CD4-positive, alpha-beta T cell treated with Interleukin-15 for 1 hour (primary cell): ENCODE results near the gene CYP26A1.

Experiments
- DNase-seq: peaks from one replicate; pipeline ENCODE4 v3.0.0-alpha.2; 2020

The CYP26A1 gene, protein sequence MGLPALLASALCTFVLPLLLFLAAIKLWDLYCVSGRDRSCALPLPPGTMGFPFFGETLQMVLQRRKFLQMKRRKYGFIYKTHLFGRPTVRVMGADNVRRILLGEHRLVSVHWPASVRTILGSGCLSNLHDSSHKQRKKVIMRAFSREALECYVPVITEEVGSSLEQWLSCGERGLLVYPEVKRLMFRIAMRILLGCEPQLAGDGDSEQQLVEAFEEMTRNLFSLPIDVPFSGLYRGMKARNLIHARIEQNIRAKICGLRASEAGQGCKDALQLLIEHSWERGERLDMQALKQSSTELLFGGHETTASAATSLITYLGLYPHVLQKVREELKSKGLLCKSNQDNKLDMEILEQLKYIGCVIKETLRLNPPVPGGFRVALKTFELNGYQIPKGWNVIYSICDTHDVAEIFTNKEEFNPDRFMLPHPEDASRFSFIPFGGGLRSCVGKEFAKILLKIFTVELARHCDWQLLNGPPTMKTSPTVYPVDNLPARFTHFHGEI

DNA sequence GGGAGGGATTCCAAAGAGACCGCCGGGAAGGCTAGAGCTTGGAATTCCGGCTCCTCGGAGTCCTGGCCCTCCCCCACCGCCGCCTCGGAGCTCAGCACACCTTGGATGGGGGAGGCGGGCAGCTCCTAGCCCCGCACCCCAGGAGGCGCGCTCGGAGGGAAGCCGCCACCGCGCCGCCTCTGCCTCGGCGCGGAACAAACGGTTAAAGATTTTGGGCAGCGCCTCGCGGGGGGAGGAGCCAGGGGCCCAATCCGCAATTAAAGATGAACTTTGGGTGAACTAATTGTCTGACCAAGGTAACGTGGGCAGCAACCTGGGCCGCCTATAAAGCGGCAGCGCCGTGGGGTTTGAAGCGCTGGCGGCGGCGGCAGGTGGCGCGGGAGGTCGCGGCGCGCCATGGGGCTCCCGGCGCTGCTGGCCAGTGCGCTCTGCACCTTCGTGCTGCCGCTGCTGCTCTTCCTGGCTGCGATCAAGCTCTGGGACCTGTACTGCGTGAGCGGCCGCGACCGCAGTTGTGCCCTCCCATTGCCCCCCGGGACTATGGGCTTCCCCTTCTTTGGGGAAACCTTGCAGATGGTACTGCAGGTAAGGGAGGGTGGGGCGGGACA, at the start of gene CYP26A1:
Gene CYP26A1, plus strand, starts transcription at position 355 of the 608 bp plus-strand sequence. Its CDS starts 42 bp downstream, at position 397.
- no peak for DNase-seq

DNA sequence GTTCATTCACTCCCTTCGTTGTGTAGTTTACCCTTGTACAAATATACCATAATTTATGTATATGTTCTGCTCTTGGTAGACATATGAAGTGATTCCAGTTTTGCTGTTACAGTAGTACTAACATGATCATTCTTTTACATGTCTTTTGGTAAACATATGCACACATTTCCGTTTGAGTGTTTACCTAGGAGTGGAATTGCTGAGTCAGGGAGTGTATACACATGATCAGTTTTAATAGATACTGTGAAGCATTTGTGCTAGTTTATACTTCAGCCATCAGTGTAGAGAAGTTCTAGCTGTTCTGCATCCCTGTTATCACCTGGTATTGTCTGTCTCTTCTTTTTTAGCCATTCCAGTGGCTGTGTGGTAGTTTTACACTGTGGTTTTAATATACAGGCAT, 47.6 kb upstream of the CYP26A1 start:
- DNase-seq, result no peak

DNA sequence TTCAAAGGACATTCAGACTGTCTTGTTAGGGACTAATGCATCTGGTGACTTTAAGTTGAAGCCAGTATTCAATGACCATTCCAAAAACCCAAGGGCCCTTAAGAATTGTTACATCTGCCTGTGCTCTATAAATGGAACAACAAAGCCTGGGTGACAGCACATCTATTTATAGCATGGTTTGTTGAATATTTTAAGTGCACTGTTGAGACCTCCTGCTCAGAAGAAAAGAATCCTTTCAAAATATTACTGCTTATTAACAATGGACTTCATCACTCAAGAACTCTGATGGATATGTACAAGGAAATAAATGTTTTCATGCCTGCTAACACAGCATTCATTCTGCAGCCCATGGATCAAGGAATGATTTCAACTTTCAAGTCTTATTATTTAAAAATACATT, 46.2 kb upstream of the CYP26A1 start:
- DNase-seq, result no peak

DNA sequence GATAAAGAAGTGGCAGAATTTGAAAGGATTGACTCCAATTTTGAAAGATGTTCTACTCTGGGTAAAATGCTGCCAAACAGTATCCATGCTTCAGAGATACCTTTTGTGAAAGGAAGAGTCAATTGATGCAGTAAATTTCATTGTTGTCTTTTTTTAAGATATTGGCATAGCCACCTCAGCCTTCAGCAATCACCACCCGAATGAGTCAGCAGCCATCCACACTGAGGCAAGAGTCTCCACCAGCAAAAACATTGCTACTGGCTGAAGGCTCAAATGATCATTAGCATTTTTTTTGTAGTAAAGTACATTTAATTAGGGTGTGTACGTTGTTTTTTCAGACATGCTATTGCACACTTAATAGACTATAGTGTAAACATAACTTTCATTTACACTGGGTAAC, 44.8 kb upstream of the CYP26A1 start:
- no peak for DNase-seq

DNA sequence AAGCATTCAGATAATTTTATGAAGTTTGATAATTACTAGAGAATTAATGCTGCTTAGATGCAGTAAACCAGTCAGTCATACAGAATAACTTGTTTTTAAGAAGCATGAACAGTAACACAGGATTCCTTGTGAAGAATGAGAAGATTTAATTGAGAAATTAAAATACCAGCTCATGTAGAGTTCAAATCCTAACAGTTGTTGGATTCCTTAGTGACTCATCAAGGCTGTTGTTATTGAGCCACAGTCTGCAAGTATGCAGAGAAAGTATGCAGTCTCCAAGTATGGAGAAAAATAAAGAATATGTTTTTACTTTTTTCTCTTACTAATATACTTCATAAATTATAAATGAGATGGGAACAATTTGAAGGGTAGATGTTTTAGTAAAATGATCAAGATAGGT, 43.3 kb upstream of the CYP26A1 start:
- DNase-seq, result no peak

DNA sequence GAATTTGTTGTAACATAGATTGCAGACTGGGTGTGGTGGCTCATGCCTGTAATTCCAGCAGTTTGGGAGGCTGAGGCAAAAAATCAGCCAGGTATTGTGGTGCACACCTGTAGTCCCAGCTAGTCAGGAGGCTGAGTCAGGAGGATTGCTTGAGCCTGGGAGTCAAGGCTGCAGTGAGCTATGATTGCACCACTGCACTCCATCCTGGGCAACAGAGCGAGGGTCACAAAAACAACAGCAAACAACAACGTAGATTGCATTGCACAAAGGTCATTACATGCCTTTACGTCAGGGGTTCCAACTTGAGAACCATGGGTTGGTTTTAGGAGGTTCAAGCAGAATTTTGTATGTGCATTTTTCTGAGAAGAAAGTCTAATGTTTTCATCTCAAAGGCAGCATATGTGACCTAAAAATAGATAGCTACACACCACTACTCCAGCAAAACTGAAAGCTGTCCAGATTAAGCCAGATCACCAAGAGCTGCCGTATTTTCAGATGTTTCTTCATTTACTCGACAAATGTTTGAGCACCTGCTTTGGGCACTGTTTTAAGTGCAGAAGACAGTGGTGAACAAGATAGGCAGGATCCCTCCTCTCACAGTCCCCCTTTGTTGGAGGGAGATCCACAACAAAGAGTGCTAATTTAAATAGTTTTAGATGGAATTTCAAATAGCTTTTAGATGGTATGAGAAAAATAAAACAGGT, 41.4 kb upstream of the CYP26A1 start:
- DNase-seq, result no peak

DNA sequence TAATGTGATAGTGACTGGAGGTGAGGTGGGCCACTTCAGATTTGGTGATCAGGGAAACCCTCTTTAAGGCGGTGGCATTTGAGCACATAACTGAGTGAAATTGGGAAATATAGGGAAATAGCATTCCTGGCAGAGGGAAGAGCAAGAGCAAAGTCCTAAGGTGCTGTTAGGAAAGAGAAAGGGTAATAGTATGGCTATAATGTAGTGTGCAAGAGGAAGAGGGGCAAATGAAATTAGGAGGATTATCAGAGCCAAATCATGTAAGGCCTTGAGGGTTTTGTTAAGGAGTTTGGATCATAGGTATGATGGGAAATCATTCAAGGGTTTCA, 40.9 kb upstream of the CYP26A1 start:
- DNase-seq, result no peak

DNA sequence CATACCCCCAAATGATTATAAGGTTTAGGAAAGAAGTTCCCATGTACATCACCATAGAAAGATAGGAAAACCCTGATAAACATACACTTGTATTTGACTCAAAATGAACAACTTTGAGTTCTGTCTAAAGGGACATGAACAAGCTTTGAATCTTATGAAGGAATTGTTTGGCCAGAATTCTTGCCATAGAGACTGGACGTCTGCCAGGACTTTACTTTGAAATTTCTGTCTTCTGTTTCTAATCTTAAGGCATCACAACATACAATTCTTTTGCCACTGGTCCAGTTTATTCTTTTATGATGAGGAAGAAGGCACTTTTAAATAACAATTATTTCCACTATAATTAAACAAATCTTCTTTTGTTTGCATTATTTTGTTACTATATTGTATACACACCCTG, 39.3 kb upstream of the CYP26A1 start:
- no peak for DNase-seq

DNA sequence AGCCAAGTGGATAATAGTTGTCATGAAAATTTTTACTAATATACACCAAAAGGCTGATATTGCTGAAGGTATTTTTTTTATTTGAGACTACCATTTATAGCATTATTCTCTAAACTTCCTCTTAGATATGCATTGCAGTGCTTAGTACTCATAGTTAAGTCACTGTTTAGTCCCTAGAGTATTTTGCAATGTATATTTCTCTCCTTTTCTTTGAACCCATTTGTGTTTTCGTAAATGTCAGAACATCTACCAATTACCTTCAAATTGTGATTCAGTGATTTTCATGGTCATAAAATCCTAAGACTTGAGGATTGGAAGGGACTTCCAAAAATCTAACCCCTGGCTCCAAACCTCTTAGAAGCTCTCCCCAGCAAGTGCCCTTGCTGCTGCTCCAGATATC, 34.6 kb upstream of the CYP26A1 start:
- no peak for DNase-seq

DNA sequence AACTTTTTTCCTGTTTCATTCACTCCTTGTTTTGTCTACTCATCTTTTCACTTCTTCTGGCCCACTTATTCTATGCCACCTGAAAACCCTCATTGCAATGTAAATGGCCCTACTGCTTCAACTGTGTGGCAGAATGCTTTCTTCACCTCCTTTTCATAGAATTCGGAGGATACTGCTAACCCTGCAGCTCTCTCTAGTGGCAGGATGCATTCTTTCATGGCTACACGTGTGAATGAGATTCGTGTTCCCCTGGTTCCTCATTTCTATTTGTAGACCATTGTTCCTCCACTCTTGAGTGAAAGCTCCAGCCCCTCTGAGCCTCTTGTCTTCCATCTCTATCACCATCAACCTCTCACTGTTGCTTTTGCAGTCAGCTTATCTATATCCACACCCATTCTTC, 34.0 kb upstream of the CYP26A1 start:
- DNase-seq, result no peak

DNA sequence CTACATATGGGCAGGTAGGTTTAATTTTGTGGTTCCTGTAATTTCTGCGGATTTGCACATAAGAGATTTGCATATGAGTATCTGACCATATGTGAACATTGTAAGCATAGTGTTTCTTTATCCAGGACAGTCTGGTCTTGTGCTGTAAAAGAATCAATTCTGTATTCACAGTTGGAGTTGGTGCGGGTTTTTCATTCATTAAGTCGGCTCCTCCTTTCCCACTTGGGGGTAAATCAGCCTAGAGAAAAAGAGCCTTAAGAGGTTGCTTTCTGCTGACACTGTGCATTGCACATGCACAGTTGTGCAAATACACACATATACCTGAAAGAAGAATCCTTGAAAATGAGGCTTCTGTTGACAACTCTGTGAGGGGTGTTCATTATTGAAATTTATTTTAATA, 19.2 kb upstream of the CYP26A1 start:
- DNase-seq, result no peak

DNA sequence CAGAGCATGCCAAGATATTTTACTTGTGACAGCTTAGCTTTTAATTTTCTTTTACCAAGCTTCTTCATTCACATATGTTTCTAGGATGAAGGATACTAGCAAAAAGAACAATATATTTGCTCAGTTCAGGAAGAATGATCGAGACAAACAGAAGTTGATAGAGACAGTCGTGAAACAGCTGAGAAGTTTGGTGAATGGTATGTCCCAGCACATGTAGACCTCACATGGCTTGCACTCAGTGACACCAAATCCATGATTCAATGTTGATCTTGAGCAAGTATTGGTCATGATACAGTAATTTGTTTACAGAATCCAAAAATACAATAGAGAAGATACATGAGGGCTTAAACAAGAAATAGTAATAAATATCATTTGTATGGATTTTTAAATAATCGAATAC, 15.6 kb upstream of the CYP26A1 start:
- no peak for DNase-seq

DNA sequence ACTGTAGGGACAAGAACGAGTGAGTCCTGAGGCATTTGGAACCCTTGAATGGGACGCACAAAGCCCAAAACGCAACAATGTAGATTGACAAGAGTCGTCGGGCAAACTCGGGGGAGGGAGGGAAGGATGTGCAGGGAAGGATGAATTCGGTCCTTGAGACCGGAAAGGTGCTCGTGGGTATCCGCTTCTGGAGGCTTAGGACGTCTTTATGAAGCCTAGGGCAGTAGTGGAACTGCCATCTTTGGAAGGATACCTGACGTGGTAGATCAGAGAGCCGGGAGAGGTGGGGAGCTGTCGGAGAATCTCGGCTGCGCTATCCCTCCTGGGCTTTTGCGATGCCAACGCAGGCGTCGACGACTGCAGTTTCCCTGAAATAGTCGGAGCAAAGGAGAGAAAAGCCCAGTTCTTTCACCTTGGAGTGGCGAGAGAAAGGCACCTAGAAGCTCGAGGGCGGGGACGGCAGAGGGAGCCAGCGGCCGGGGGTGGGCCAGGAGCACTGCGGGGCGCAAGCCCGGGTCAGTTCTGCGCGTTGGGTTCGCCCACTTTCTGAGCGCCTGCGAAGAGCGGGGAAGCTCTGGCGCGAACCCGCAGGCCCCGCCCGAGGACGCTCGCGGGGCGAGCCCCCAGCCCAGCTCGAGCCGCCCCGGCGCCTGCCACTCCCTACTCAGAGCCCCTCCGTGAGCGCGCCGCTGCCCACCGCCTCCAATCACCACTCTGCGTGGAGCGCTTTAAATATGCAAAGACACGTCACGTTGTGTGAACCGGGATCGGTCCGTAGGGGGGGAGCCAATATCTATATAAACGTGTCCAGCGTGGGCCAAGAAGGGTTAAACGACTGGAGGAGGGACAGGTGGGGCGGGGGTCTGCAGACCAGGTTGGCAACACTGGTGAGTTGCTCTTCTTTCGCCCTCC, 13.5 kb upstream of the CYP26A1 start, which contains the start of gene CYP26C1:
Gene CYP26C1, plus strand, starts transcription at position 824 of the 912 bp plus-strand sequence. CDS start 466 bp downstream, outside the sequence.
- DNase-seq, result no peak

DNA sequence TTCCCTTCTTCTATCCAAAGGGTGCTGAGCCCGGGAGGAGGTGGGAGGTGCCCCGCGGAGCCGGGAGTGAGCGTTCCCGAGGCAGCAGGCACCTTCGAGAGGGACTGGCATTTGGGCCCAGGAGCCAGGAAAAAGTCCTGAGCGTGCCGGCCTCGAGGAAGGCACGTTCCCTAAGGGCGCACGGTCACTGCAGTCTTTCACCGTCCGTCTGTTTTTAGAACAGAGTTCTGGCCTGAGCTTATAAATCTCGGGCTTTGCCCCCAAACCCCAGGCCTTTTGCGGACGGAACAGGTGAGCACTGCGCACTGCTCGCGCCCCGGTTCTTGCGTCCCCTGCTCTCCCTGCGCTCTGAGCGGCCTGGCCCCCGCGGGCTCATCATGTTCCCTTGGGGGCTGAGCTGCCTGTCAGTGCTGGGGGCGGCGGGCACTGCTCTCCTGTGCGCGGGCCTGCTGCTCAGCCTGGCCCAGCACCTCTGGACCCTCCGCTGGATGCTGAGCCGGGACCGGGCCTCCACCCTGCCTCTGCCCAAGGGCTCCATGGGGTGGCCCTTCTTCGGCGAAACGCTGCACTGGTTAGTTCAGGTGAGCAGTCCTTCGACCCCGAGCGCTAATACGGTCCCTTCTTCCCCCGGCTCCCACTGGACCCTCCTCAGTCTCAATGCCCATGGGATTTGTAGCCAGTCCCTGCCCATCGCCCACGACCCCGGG, 12.7 kb upstream of the CYP26A1 start:
- DNase-seq, result no peak

DNA sequence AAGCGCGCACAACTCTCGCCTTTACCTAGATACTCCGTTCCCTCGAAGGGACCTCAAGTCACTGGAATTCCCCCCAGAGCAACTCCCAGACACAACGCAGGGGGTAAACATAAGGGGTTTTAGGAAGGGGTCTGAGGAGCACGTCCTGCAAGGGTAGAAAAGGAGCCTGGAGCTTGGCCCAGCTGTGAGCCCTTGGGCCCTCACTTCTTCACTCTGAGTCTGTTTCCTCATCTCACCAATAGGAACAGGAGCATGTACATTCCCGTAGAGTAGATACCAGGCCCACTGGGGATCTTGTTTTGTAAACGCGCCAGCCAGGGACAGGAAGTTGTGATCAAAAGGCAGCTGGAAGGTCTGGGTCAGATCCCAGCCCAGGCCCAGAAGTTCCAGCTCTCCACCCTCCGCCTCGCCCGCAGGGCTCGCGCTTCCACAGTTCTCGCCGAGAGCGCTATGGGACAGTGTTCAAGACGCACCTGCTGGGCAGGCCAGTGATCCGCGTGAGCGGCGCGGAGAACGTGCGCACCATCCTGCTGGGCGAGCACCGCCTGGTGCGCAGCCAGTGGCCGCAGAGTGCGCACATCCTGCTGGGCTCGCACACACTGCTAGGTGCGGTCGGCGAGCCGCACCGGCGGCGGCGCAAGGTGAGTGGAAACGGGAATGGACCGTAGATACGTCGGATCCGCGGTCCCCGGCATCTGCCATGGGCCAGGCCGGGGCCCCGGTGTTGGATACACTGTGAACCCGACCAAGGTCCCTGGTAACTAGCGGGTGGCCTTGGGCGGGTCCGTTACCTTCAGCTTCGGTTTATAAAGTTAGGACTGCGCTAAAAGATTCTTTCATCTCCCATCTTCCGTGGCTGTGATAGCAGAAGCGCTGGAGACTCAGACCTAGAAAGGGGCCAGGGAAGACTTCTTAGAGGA, 11.8 kb upstream of the CYP26A1 start:
- no peak for DNase-seq

DNA sequence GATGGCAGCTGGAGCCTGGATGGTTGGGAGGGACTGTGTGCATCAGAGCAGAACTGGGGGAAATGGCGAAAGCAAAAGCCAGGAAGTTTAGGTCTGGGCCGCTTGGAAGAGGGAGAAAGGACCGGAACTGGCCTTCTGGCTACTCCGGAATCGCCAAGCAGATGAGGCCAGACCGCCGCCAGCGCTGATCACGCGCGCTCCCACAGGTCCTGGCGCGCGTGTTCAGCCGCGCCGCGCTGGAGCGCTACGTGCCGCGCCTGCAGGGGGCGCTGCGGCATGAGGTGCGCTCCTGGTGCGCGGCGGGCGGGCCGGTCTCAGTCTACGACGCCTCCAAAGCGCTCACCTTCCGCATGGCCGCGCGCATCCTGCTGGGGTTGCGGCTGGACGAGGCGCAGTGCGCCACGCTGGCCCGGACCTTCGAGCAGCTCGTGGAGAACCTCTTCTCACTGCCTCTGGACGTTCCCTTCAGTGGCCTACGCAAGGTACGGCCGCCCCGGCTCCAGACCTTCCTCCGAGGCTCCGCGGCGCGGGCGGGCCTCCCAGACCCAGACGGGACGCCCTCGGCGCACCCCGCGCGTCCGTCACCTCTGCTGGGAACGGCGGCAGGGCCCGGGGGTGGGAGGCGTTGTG, 11.1 kb upstream of the CYP26A1 start:
- DNase-seq, result no peak

DNA sequence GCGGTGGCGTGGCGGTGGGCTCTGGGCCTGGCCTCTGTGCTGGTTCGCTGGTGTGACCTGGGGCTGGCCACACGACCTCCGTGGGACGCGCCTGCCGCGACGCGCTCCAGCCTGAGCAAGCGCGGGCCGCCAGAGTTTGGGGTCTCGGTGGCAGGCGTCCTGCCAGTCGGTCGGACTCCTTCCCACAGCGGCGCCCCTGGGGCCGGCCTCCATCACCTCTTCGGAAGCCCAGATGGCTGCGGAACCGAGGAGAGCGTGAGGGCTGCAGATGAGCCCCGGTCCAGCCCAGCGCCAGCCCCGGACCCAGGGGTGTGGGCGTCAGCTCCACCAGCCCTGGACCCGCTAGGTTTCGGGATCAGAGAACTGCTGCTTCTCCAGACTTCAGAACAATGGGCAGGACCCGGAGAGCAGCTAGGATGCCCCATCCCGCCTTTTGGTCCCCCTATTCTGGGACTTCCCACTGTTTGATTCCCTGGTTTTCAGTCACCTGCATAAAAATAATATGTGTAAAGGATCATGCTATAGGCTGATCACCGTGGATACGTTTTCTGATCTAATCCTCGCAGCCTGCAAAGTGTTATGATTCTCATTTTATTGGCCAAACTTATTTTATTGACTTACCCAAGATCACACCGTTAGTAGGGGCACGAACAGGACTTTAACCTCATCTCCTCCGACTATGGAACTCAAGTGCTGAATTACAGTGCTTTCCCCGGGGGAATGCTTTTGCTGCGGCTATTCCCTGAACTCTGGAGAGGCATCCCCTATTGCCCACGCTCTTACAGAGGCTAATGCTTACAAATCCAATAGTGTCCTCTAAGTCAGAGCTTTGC, 10.3 kb upstream of the CYP26A1 start:
- no peak for DNase-seq

DNA sequence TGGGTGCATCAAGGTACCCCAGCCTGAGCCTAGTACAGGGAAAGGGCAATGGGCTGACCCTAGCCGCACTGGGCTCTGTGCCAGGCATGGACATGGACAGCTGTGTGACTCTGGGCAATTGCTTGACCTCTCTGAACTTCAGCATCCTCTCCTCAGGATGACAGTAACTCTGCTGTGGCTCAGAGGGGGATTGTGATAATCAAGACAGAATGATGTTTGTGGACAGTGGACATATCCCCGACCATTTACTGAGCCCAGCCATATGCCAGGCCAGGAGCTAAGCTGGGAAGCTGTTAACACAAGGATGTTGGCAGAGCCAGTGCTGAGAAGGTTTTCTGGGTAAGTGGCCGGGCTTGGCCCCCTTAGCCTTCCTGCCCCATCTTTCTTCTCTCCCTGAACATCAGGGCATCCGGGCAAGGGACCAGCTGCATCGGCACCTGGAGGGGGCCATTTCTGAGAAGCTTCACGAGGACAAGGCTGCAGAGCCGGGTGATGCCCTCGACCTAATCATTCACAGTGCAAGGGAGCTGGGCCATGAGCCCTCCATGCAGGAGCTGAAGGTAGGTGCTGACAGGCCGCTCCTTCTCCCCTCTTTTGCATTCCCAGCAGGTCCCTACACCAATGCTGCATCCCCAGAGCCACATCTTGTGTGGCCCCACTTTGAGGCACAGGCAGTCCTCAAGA, 9.6 kb upstream of the CYP26A1 start:
- no peak for DNase-seq
